K562 (cell line): ENCODE results near the gene RRBP1. TPM values are rescaled to one million over a fixed set of nuclear protein-coding genes. Genes with fewer than 3 reads are reported as not detected.

Source experiments
- ATAC-seq: fragments of 200-7000 bp; cut with Tn5 transposase; 3 replicates; pipeline ENCODE4 v1.9.1; 2020; ENCODE audit warnings: moderate library complexity
- BruUV-seq: library from RNA; stranded (reverse); fragments of 400-500 nt; replicated peaks from 2 replicates; lab custom pipeline; 2021; lab: Mats Ljungman, UMichigan
- CTCF ChIA-PET: fragments of 300-600 bp; formaldehyde crosslinking; extraction: SDS; loops from one replicate; lab custom pipeline; 2021; ENCODE audit warnings: low intra/inter-chr PET ratio; lab: Yijun Ruan, JAX
- POLR2A ChIA-PET: fragments of 300-600, 350-650 bp; sonication (Branson Sonifier 250); formaldehyde crosslinking; extraction: SDS; loops from one replicate; lab custom pipeline; 2021; ENCODE audit warnings: antibody characterized with exemption, inconsistent platforms; lab: Yijun Ruan, JAX
- DNase-seq, 4 experiments: peaks; one replicate each; pipeline versions ENCODE4 v3.0.0 to v3.0.0-alpha.2; 2011 to 2018; ENCODE audit warnings: low spot score in 3 of 4, mixed read lengths in 3 of 4; ENCODE audit errors: extremely low read depth in 1 of 4
- FAIRE-seq: peaks from 2 replicates; lab custom pipeline; 2011; peaks lifted over from hg19 to GRCh38; lab: Jason Lieb, UNC
- H2AFZ ChIP-seq: 2 replicates; pipeline ENCODE4 v1.6.0; 2011; ENCODE audit warnings: low read depth, low read length, control low read depth, inconsistent platforms
- H3K27ac ChIP-seq: fragments of 200-600 bp; 3 replicates; pipeline ENCODE4 v1.8.0; 2011; ENCODE audit warnings: low read depth, mild to moderate bottlenecking, control low read depth, inconsistent platforms, low read length, moderate library complexity, mixed read lengths; ENCODE audit errors: extremely low read depth
- H3K27me3 ChIP-seq, 2 experiments: fragments of 300-600 bp in 1 of 2; 2 replicates in 1 of 2; 3 replicates in 1 of 2; pipeline versions ENCODE4 v1.6.0 to v1.8.0; 2011; ENCODE audit warnings: inconsistent platforms in 2 of 2, low read length in 2 of 2, mild to moderate bottlenecking in 1 of 2, mixed read lengths in 1 of 2, moderate library complexity in 1 of 2; ENCODE audit not compliant: control insufficient read depth in 2 of 2, insufficient read depth in 2 of 2
- H3K36me3 ChIP-seq: fragments of 300-600 bp; 3 replicates; pipeline ENCODE4 v1.8.0; 2011; ENCODE audit warnings: mild to moderate bottlenecking, low read length, inconsistent platforms; ENCODE audit not compliant: control insufficient read depth, insufficient read depth
- H3K4me1 ChIP-seq, 2 experiments: fragments of 200-600 bp in 1 of 2; replicated peaks in 1 of 2; 2 replicates in 1 of 2; 3 replicates in 1 of 2; pipeline versions ENCODE4 v1.5.1 to v1.8.0; 2011; ENCODE audit warnings: inconsistent platforms in 2 of 2, low read length in 2 of 2, mild to moderate bottlenecking in 1 of 2, mixed read lengths in 1 of 2, moderate library complexity in 1 of 2; ENCODE audit not compliant: control insufficient read depth in 2 of 2, insufficient read depth in 2 of 2
- H3K4me2 ChIP-seq: 2 replicates; pipeline ENCODE4 v1.6.1; 2011; ENCODE audit warnings: low read length, control low read depth, inconsistent platforms, mixed read lengths; ENCODE audit not compliant: insufficient read depth
- H3K4me3 ChIP-seq: fragments of 200-600 bp; sonication (generic), shearing (Covaris generic); 2 replicates; pipeline ENCODE4 v1.5.1; 2016; ENCODE audit warnings: control low read depth, inconsistent platforms
- H3K79me2 ChIP-seq: fragments of 200-600 bp; 3 replicates; pipeline ENCODE4 v1.8.0; 2011; ENCODE audit warnings: low read length, inconsistent platforms; ENCODE audit not compliant: control insufficient read depth, insufficient read depth
- H3K9ac ChIP-seq, 2 experiments: 2 replicates each; pipeline versions ENCODE4 v1.6.0 to v1.6.1; 2011; ENCODE audit warnings: low read depth in 2 of 2, low read length in 2 of 2, control low read depth in 1 of 2, inconsistent platforms in 1 of 2, mild to moderate bottlenecking in 1 of 2, mixed read lengths in 1 of 2; ENCODE audit not compliant: insufficient read depth in 1 of 2
- H3K9me1 ChIP-seq: one replicate; pipeline ENCODE4 v1.6.0; 2011; ENCODE audit warnings: inconsistent platforms, mild to moderate bottlenecking, low read length, moderate library complexity; ENCODE audit not compliant: control insufficient read depth, insufficient read depth
- H3K9me3 ChIP-seq: replicated peaks from 2 replicates; pipeline ENCODE4 v1.5.1; 2011; ENCODE audit warnings: low read depth, low read length, inconsistent platforms; ENCODE audit not compliant: control insufficient read depth, insufficient read depth
- H4K20me1 ChIP-seq: replicated peaks from 2 replicates; pipeline ENCODE4 v1.6.1; 2011; ENCODE audit warnings: low read length, inconsistent platforms, mixed read lengths; ENCODE audit not compliant: control insufficient read depth, insufficient read depth
- ATF4 ChIP-seq: fragments of 450-650 bp; formaldehyde crosslinking; IDR thresholded peaks from 2 replicates; pipeline ENCODE4 v1.4.0; 2022; ENCODE audit warnings: mild to moderate bottlenecking, moderate library complexity
- CBX1 ChIP-seq: sonication (generic); IDR thresholded peaks from 2 replicates; pipeline ENCODE4 v1.6.1; 2016; ENCODE audit warnings: antibody characterized with exemption, low read depth, mild to moderate bottlenecking
- CBX3 ChIP-seq, 2 experiments: IDR thresholded peaks; 1 replicate in 1 of 2; 2 replicates in 1 of 2; pipeline ENCODE4 v1.6.1; 2012; ENCODE audit warnings: inconsistent platforms in 2 of 2, low read length in 2 of 2, borderline replicate concordance in 1 of 2, control low read depth in 1 of 2
- CBX5 ChIP-seq: IDR thresholded peaks from 2 replicates; pipeline ENCODE4 v1.6.1; 2014; ENCODE audit warnings: low read depth, borderline replicate concordance
- CHD2 ChIP-seq: IDR thresholded peaks from 2 replicates; pipeline ENCODE4 v1.6.1; 2011; ENCODE audit warnings: low read depth, low read length
- DDX20 ChIP-seq: fragments of 450-650 bp; IDR thresholded peaks from 2 replicates; pipeline ENCODE4 v1.6.1; 2016; ENCODE audit warnings: missing genetic modification characterization, low read depth, mild to moderate bottlenecking, missing compliant biosample characterization, moderate library complexity
- ETV1 ChIP-seq: fragments of 450-650 bp; conservative IDR thresholded peaks from 2 replicates; pipeline ENCODE4 v1.6.1; 2016; ENCODE audit warnings: missing genetic modification characterization, control low read depth, low read depth, missing compliant biosample characterization
- HDAC2 ChIP-seq: fragments of 450-650 bp; IDR thresholded peaks from 2 replicates; pipeline ENCODE4 v1.6.1; 2016; ENCODE audit warnings: mild to moderate bottlenecking
- HLTF ChIP-seq: fragments of 450-650 bp; IDR thresholded peaks from 2 replicates; pipeline ENCODE4 v1.6.1; 2016
- JUND ChIP-seq, 2 experiments: IDR thresholded peaks; 2 replicates in 1 of 2; 3 replicates in 1 of 2; pipeline ENCODE4 v1.6.1; 2011; ENCODE audit warnings: borderline replicate concordance in 2 of 2, low read depth in 2 of 2, low read length in 2 of 2, improper control_type of control experiment in 1 of 2, missing biosample characterization in 1 of 2, missing genetic modification characterization in 1 of 2, missing genetic modification reagents in 1 of 2
- KDM1A ChIP-seq, 2 experiments: fragments of 450-650 bp; IDR thresholded peaks; 2 replicates each; pipeline ENCODE4 v1.6.1; 2016; ENCODE audit warnings: mild to moderate bottlenecking in 2 of 2
- LCOR ChIP-seq: sonication (generic); formaldehyde crosslinking; IDR thresholded peaks from 2 replicates; pipeline ENCODE4 v1.8.0; 2022; ENCODE audit warnings: mild to moderate bottlenecking, missing genetic modification reagents
- MYBL2 ChIP-seq, 2 experiments: fragments of 450-650 bp in 1 of 2; sonication (generic) in 1 of 2; formaldehyde crosslinking in 1 of 2; IDR thresholded peaks; 2 replicates each; pipeline versions ENCODE4 v1.6.1 to v1.8.1; 2017 to 2022; ENCODE audit warnings: borderline replicate concordance in 1 of 2, inconsistent platforms in 1 of 2, low read depth in 1 of 2, mild to moderate bottlenecking in 1 of 2, missing genetic modification reagents in 1 of 2, moderate library complexity in 1 of 2
- PHB2 ChIP-seq: fragments of 450-650 bp; IDR thresholded peaks from 2 replicates; pipeline ENCODE4 v1.6.1; 2017; ENCODE audit warnings: low read depth
- PPARD ChIP-seq: fragments of 250-450 bp; sonication (Bioruptor Pico); IDR thresholded peaks from 2 replicates; pipeline ENCODE4 v1.8.0; 2022; ENCODE audit warnings: inconsistent platforms, mild to moderate bottlenecking, moderate library complexity
- RBM25 ChIP-seq: fragments of 200-400 bp; formaldehyde crosslinking; IDR thresholded peaks from 2 replicates; pipeline ENCODE4 v1.6.1; 2018; ENCODE audit warnings: low read length, low read depth, moderate library complexity; ENCODE audit not compliant: severe bottlenecking
- RUNX1 ChIP-seq: sonication (generic); IDR thresholded peaks from 2 replicates; pipeline ENCODE4 v1.6.1; 2016; ENCODE audit warnings: antibody characterized with exemption, low read depth
- SMAD3 ChIP-seq: fragments of 450-650 bp; formaldehyde crosslinking; conservative IDR thresholded peaks from 2 replicates; pipeline ENCODE4 v1.4.0; 2020; ENCODE audit warnings: mild to moderate bottlenecking
- SMARCC2 ChIP-seq: fragments of 450-650 bp; IDR thresholded peaks from 2 replicates; pipeline ENCODE4 v1.6.1; 2017; ENCODE audit warnings: antibody characterized with exemption, moderate library complexity, mild to moderate bottlenecking, low read depth
- SREBF2 ChIP-seq: sonication (generic); formaldehyde crosslinking; IDR thresholded peaks from 2 replicates; pipeline ENCODE4 v1.4.0; 2020; ENCODE audit warnings: mild to moderate bottlenecking, missing genetic modification reagents
- SRSF9 ChIP-seq: fragments of 200-400 bp; formaldehyde crosslinking; IDR thresholded peaks from 2 replicates; pipeline ENCODE4 v1.6.1; 2017; ENCODE audit warnings: low read depth, low read length, borderline replicate concordance
- TRIM28 ChIP-seq: fragments of 450-650 bp; IDR thresholded peaks from 2 replicates; pipeline ENCODE4 v1.6.1; 2017
- ZNF561 ChIP-seq: fragments of 450-650 bp; formaldehyde crosslinking; conservative IDR thresholded peaks from 2 replicates; pipeline ENCODE4 v1.4.0; 2020; ENCODE audit warnings: mild to moderate bottlenecking, moderate library complexity
- ZNF717 ChIP-seq: fragments of 250-450 bp; sonication (Bioruptor Pico); IDR thresholded peaks from 2 replicates; pipeline ENCODE4 v1.5.0; 2021
- WGBS: fragments of 100-300 bp; shearing (Covaris generic); methylation state at CpG from one replicate; pipeline ENCODE4 v1.1.6; 2016; ENCODE audit warnings: low coverage, mixed read lengths; ENCODE audit not compliant: insufficient coverage; ENCODE audit errors: missing lambda C conversion rate; 5-methylcytosine and 5-hydroxymethylcytosine counted together
- in situ Hi-C: fragments of 300-500 bp; cut with MboI; formaldehyde crosslinking; loops from 4 replicates; pipeline ENCODE4 v1.15.0; 2018; ENCODE audit warnings: inconsistent platforms, mixed read lengths
- intact Hi-C: fragments of 100-400 bp; cut with micrococcal nuclease; formaldehyde crosslinking; loops from 2 replicates; pipeline ENCODE4 v1.14.2; 2022
- polyA plus RNA-seq, 8 experiments: library from polyadenylated mRNA; depleted of rRNA in 4 of 8; stranded (reverse) in 5 of 8; unstranded in 3 of 8; fragments of >200 nt; fragmentation: Nextera tagmentation in 2 of 8; fragmentation: Illumina TruSeq in 1 of 8; extraction: Ambion mirVana in 2 of 8; extraction: Trizol in 1 of 8; gene quantifications; 2 replicates each; pipeline versions ENCODE4 v1.2.1 to v1.2.3, GENCODE V29; 2011 to 2014; ENCODE audit warnings: inconsistent platforms in 1 of 8, missing spikeins in 1 of 8
- total RNA-seq, 7 experiments: library from RNA; depleted of rRNA in 6 of 7; stranded (reverse); fragments of >200 nt in 6 of 7; fragmentation: Illumina TruSeq in 2 of 7; extraction: Trizol in 2 of 7; gene quantifications; 2 replicates each; pipeline versions ENCODE4 v1.2.1 to v1.2.3, GENCODE V29; 2011 to 2021; ENCODE audit warnings: low replicate concordance in 1 of 7

RRBP1 gene
- total and polyA plus RNA-seq, 9 of the 15 experiments (the other 6 are each of a cell fraction or from before 2014, with no cell fraction given): 0.84 to 32.0 (median 17.6) TPM

- Histone ChIP-seq H3K4me3 (no peak overlapping the region), H3K27me3 (no peaks in the 10 kb centered on the region), H3K79me2 (peaks cover 20% of the 10 kb centered on the region), H3K4me1 (no peaks in the 10 kb centered on the region; a peak in 2 of 5 replicates), H4K20me1 (no peaks in the 10 kb centered on the region), H3K9me1 (peaks cover 5% of the 10 kb centered on the region), H3K9me3 (0 out of 2 replicates have a peak, but pooled peaks cover 2% of the 10 kb centered on the region), H3K27ac (no peak overlapping the region), H3K4me2 (no peak overlapping the region), H3K9ac (no peak overlapping the region), H3K36me3 (peaks cover 29% of the 10 kb centered on the region; the same call in 1 of the 3 replicates), H2AFZ (no peak overlapping the region)
- ATAC-seq (no peak), DNase-seq (no peak), FAIRE-seq (no peak)
- 100% methylated on average over 9 of the region's 9 CpGs for WGBS
- no TSS peak for BruUV-seq
- POLR2A ChIA-PET: interaction anchor here (1.8 kb wide), 1 partner anchor 8 kb away, joined by 7 read pairs; no protein-coding TSS in a partner anchor
- CTCF ChIA-PET: no interaction called here
- in situ Hi-C loops (no loop called here), intact Hi-C loops (no loop called here)
- TF ChIP-seq ATF4 (CRISPR knock-in tag) (no peak), HLTF (no peak), SMARCC2 (no peak), KDM1A (IDR thresholded peaks at IDR 0.05) (peak; percentile 28 to 47; a peak in 2 of 4 replicates), CHD2 (no peak), SREBF2 (CRISPR knock-in tag) (no peak), CBX3 (IDR thresholded peaks at IDR 0.05; ENCODE audit: borderline replicate concordance in 1 of 2, low read length in 2 of 2) (peak in 1 of 2 experiments; percentile 68; a peak in 1 of 3 replicates), ETV1 (no peak), DDX20 (tag) (no peak), JUND (IDR thresholded peaks at IDR 0.05; ENCODE audit: borderline replicate concordance, low read depth, low read length) (no peak), JUND (tag; IDR thresholded peaks at IDR 0.05; ENCODE audit: borderline replicate concordance, low read depth, low read length) (no peak), ZNF561 (CRISPR knock-in tag) (no peak), HDAC2 (0 out of 2 replicates have a peak, but pooled peaks have one; percentile 26), RUNX1 (no peak), SRSF9 (no peak), PHB2 (no peak), MYBL2 (IDR thresholded peaks at IDR 0.05; ENCODE audit: low read depth) (no peak), MYBL2 (CRISPR knock-in tag; IDR thresholded peaks at IDR 0.05; ENCODE audit: borderline replicate concordance) (no peak), LCOR (no peak), CBX5 (no peak), ZNF717 (CRISPR knock-in tag) (no peak), SMAD3 (CRISPR knock-in tag) (no peak), PPARD (CRISPR knock-in tag) (no peak), TRIM28 (peak; percentile 61; the same call in 1 of the 2 replicates), RBM25 (peak; percentile 87), CBX1 (peak; percentile 54; the same call in 1 of the 2 replicates)
These were observed 24.0 kb downstream of the RRBP1 start for GRCh38 chr20:17657898-17658647.
